ENCODE data around the gene DDX10.

DNA sequence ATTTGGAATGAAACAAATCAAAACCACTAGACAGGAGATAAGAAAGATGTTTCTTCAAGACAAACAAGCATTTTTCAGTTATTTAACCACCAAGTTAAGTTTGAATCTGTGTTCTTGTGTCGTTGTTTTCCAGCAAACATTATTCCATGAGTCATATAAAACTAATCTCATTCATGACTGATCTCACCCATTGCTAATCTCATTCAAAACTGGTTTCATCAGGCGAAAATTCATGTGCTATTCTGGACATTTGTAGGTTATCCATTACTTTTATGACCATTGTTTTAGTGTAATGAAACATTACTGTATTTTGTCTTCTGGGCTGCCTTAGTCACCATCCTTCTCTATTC, 221.8 kb downstream of the DDX10 start:
- TF ChIP-seq, protein P1, sequence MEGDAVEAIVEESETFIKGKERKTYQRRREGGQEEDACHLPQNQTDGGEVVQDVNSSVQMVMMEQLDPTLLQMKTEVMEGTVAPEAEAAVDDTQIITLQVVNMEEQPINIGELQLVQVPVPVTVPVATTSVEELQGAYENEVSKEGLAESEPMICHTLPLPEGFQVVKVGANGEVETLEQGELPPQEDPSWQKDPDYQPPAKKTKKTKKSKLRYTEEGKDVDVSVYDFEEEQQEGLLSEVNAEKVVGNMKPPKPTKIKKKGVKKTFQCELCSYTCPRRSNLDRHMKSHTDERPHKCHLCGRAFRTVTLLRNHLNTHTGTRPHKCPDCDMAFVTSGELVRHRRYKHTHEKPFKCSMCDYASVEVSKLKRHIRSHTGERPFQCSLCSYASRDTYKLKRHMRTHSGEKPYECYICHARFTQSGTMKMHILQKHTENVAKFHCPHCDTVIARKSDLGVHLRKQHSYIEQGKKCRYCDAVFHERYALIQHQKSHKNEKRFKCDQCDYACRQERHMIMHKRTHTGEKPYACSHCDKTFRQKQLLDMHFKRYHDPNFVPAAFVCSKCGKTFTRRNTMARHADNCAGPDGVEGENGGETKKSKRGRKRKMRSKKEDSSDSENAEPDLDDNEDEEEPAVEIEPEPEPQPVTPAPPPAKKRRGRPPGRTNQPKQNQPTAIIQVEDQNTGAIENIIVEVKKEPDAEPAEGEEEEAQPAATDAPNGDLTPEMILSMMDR (IDR thresholded peaks at IDR 0.05): no peak
- no peak for TF ChIP-seq ZFX (IDR thresholded peaks at IDR 0.05; ENCODE audit: borderline replicate concordance)
